Ecto neural progenitor cell (in vitro differentiated cells): ENCODE data around the gene RNU6-1.

Source experiments
- DNase-seq: peaks from one replicate; pipeline ENCODE4 v3.0.0-alpha.2; 2018; ENCODE audit warnings: low spot score

Gene RNU6-1

GRCh38 chr15:67801142-67801541 lies 38.7 kb downstream of the RNU6-1 start:
- DNase-seq, result no peak

GRCh38 chr15:67799801-67800205 lies 40.0 kb downstream of the RNU6-1 start:
- no peak for DNase-seq

GRCh38 chr15:67796196-67797127 lies 43.4 kb downstream of the RNU6-1 start:
- DNase-seq, result peak; percentile 24

- DNase-seq, result no peak
Measured at GRCh38 chr15:67794832-67795574, 44.8 kb downstream of the RNU6-1 start.

GRCh38 chr15:67792250-67792942 lies 47.4 kb downstream of the RNU6-1 start:
- DNase-seq, result no peak

GRCh38 chr15:67790610-67791319 lies 49.1 kb downstream of the RNU6-1 start:
- no peak for DNase-seq
